Ishikawa (cell line): ENCODE data around the gene MIB2.

Experiments used
- CEBPB ChIP-seq: IDR thresholded peaks from 2 replicates; pipeline ENCODE4 v1.6.1; 2012
- CREB1 ChIP-seq: IDR thresholded peaks from 2 replicates; pipeline ENCODE4 v1.6.1; 2012; ENCODE audit warnings: low read depth
- RAD21 ChIP-seq: IDR thresholded peaks from 2 replicates; pipeline ENCODE4 v1.6.1; 2012; ENCODE audit warnings: low read depth
- REST ChIP-seq: IDR thresholded peaks from 2 replicates; pipeline ENCODE4 v1.6.1; 2012; ENCODE audit warnings: low read depth, mild to moderate bottlenecking
- USF1 ChIP-seq: IDR thresholded peaks from 2 replicates; pipeline ENCODE4 v1.6.1; 2012
- YY1 ChIP-seq: IDR thresholded peaks from 2 replicates; pipeline ENCODE4 v1.6.1; 2012; ENCODE audit warnings: low read depth

- TF ChIP-seq RAD21 (no peak), CEBPB (no peak), CREB1 (no peak), USF1 (no peak), YY1 (no peak), REST (no peak)
These were observed 4.5 kb upstream of the MIB2 start for GRCh38 chr1:1610796-1611195.
